GM18907 (cell line): ENCODE measurements around the gene FAM53B.

ENCODE experiments used
- ATAC-seq: cut with Tn5 transposase; IDR thresholded peaks from one replicate; pipeline ENCODE4 v1.9.1; 2021; ENCODE audit warnings: mild to moderate bottlenecking, moderate library complexity; ENCODE audit not compliant: unreplicated experiment

Gene FAM53B

DNA sequence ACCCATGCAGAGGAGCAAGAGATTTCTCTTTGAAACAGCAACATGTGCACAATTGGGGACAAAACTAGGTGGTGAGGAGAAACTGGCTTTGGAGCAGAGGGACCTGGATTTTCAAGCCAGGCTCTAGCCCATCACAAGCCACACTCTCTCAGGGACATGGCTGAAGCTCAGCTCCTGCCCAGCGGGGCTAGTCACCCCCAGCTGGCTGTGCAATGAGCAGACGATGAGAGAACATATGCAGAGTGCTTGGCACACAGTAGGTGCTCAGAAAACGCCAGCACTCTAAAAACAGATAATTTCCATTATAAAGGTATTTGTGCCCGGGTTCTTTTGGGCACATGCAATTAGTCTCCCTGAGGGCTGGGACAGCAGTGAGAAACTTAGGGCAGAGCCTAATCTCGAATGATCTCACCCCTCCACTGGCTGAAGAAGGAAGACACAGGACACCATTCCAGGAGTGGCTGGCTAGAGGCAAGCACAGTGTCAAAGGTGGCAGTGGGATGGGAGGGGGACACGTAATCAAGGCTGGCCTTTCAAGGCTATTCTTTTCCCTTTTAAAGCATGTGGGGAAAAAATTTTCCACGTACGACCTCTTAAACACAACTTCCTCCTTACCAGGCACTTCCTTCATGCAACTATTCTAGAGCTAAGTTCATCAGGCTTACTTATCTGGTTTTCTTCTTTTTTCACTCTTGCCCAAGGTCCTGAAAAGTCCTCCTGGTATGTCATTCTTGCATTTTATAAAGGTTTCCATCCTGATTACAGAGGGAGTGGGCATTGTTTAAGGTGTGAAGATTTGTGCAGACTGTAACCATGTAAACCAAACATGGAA, 15.1 kb downstream of the FAM53B start:
- no peak for ATAC-seq

DNA sequence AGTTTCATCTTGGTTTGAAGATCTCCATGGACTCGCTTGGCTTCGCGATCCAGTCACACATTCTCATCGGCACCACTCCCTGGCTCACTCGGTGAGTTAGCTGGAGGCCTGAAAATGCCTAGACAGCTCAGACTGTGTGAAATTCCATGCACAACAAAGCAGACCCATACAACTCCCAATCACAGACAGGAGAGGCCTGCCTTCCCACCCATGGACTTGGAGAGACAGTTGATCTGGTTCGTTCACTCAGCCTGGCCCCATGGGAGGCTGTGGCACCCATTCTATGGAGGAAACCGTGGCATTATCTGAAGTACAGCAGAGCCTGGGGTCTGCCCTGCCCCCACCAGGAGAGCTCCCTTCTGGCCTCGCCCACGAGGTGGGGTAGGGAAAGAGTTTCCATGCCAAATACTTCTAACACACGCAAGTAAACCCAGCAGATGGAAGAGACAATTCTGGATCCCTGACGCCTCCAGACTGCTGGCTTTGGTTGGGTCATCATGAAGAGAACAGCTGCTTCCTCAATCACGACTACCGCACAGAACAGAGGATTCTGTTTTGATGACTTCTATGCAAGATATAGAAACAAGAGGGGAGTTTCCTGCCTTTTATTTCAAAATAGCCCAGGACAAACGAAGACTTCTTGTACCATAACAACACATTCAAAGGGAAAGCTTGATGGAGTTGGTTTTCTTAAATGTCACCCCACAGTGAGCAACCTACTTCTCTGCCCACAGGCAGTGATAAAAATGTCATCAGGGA, 15.9 kb downstream of the FAM53B start:
- peak; percentile 32 for ATAC-seq

DNA sequence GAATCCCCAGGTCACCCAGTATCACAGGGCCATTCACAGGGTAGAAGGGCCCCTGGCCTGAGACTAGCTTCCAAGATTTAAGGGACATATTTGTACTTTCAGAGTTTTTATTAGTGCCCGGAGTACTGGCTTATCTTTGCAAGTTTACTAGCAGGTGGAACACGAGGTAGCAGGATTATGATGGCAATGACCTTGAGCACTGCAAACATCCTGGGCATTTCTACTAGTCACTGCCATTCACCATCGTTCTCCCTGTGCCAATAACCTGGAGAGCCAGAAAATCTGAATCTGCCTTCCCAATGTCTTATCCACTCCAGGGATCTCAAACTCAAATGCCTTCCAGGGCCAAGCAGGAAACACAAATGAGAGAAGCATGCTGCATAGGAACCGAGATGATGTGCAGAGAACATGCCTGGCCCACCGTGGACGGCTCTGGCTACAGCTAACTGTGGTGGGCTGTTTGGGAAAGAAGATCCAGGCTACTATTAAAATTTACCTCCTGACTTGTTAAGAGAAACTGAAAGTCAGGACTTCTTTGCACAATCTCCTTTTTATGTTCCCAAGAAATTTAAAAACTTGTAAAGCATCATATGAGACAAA, 16.7 kb downstream of the FAM53B start:
- no peak for ATAC-seq

DNA sequence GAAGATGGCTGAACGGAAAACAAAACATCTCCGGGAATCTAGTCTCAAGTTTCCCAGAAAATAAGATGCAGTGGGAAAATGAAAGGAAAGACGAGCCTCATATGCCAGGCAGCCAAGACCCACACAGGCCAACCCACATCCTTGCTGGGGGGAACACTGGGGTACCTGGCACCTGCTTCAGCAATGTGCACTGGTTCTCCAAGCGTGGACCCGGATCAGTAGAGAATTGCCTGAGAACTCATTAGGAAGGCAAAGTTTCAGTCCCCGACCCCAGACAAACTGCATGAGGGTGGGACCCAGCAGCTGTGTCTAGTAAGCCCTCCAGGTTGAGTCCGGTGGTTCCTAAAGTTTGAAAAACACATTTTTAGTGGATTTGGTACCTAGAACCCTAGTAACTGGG, 18.4 kb downstream of the FAM53B start:
- ATAC-seq = no peak

DNA sequence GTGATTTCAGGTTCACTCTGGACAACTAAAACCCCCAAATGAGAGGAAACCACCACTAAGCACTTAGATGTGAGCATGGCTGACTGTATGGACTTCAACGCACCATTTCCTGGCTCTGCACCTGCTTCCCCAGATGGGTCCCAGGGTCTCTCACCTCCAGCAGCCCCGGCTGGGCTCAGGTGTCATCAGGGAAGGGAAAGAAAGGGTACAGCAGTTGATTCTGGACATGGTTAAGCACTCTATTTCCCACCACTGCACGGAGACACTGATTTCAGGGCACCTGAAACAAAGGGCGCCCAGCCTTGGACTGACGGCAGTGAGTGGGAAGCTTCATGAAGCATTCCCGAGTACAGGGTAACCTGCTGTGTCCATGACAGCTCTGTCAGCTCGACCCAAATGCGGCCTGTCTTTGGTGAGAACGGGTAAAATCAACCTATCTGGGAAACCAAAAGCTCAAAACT, 19.0 kb downstream of the FAM53B start:
- ATAC-seq = no peak

DNA sequence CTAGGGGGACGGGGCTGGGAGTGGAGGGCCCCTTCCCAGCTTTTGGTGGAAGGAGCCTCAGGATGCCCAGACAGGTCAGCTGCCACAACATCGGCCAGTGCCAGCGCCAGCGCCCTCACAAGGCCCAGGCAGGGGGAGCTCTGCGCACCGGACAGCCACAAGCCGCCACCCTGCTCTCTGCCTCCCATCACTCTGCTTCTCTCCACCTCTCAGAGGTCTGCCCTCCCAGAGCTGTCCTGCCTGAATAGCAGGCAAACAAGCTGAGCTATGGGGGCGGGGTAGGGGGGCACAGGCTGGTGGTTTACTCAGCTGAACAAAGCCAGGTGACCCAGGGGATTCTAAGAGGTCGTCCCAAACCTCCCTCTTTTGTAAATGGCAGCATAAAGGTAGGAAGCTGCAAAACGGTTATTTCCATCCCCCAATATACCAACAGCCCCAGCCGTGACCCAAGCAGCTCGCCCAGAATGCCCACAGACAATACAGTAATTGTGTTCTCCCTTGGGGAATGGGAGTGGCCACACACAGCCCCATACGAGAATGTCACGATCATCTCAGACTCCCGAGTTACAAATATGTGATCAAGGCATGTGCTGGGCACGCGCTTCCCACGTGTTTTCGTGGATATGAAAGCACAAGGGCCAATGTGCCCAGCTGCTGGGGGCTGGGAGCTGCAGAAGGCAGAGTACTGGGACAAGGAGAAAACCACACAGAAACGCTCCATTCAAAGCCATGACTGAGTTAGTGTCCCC, 19.7 kb downstream of the FAM53B start:
- ATAC-seq = no peak

DNA sequence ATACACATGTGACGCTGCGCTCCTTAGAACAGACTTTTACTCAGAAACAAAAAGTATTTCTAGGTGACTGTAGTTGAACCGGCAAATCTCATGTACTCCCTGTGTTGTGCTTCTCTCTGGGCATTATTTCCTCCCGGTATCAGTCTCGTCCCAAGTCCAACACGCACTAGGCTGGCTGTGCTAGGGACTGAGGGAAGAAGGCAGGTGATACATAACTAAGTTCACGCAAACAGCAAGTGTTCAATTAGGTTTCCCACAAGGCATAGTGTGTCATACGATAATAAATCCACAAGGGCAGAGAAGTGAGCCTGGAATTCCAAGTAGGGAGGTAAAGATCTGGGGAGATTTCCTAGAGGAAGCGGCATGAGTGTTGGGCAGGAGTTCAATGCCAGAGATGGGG, 20.4 kb downstream of the FAM53B start:
- no peak for ATAC-seq

DNA sequence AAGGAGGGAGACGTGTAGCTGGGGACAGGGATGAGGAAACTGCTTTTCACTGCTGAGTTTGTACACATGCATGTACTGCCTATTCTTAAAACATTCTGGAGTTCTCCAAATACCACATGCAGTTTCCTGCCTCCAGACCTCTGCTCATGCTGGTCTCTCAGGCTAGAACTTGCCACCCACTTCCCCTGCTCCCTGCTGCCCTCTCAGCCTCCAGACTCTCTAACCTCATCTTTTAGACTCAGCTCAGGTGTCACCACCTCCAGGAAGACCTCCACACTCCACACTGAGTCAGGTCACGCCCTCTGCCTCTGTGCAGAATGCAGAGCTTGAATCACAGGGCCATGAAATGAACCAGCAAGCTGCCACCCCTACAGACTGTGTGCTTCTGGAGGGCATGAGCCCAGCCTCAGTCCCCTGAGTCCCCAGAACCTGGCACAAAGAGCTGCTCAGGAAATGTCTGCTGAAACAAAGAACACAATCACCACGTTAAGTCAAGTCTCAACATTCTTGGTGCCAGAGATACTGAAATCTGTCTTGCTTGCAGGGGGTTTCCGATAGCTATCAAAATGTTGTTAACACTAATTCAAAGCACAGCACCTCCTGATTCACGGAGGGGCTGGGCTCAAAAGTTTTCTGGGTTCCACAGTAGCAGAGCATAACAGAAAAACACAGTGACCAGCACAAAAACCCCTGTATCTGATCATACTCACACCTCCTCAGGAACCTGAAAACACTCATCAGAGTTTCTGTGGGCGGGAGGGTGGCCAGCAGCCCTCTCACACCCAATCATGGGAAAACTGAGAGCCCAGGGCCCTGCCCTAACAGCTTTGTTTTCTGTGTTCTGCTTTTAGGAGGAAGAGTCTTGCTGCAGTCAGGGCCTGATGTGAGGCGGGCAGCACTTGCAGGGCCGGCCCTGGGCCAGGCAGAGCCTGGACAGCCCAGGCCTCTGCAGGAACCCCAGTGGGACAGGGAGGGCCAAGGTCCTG, 21.1 kb downstream of the FAM53B start:
- peak; percentile 62 for ATAC-seq

DNA sequence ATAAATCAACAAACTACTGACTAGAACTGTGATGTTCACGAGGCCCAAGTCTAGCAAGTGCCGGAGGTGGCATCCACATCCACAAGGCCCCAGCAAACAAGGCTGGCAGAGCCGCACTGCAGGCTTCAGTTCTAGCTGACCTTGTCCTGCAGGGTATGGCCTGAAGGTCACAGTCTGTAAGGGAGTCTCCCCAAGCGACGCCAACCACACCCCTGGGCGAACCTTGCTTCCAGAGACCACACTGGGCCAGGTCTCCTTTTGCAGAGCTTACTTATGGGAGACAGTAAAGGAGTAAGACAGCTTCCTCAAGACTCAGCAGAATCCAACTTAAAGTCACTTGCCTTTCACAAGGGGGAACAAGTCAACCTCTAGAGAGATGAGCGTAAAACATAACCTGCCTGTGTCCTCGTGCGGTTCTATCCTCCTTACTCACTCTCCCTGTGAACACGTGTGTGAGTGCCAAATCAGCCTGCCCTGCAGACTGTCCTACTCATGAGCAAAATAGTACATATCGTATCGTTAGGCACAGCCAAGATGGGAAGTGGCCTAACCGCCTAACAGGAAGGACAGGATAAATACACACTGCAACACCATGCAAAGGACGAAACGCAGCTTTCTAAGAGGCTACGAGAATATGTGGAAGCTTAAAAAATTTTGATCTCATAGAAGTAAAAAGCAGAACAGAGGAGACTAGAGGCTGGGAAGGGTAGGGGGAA, 22.7 kb downstream of the FAM53B start:
- ATAC-seq = no peak

DNA sequence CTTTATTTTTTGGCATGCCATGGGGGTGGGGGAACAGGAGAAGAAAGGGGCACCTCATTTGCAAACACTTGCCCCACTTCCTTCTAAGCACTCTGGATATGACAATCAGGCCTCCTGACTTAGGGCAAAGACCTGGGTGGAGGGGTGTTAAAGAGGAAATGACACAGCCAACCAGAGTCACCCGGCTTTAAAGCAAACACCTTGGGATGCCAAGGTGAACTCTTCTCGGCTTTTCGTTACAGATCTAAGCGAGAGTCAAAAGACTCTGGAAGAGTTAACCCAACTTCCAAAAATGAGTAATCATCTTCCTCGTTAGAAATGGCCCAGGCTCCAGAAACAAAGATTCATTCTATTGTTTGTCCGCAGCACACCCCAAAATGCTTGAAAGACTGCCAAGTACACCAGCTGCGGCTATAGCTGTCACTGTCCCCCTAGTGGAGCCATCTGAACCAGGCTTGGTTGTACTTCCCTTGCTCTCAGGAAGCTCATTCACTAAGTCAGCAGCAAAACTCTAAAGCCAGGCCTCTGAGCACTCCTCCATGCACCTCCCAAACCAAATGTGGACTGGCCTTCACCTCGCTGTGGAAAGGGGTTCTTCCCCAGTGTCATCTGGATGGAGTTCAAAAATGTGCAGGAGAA, 24.8 kb downstream of the FAM53B start:
- ATAC-seq = peak; percentile 49

DNA sequence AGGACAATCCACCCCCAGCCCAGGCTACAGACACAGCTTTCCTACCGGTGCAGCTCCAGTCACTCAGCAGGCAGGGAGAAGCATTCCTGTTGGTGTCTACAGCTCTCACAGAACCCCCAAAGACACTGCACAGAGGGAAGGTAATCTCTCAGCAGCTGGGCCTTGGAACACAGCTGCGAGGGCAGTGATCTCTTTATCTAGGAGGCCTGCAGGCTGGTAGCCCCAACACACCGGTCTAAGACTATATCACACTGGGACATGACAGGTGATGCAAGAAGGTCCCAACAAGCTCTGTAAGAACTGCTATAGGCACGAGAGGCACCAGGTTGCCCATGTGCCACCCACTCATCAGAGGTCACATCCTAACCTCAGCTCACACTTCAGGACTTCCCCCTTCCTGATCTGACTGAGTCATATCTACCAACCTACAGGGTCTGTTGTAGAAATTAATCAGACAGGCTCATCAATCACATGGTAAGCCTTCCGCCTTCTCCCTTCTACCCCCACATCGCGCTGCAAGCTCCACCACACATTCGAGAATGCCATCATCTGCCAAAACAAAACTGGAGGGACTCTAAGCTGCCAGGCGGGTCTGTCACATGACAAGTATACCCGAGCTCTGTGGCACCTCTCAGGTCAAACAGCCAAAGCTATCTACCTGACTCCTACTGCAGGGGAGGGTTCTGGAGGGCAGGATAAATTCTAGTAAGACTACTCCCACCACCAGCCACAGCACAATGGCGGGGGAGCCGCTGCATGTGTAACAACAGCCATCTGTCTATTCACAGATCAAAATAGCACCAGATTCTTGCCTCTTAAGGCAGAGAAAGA, 26.1 kb downstream of the FAM53B start:
- peak; percentile 67 for ATAC-seq

DNA sequence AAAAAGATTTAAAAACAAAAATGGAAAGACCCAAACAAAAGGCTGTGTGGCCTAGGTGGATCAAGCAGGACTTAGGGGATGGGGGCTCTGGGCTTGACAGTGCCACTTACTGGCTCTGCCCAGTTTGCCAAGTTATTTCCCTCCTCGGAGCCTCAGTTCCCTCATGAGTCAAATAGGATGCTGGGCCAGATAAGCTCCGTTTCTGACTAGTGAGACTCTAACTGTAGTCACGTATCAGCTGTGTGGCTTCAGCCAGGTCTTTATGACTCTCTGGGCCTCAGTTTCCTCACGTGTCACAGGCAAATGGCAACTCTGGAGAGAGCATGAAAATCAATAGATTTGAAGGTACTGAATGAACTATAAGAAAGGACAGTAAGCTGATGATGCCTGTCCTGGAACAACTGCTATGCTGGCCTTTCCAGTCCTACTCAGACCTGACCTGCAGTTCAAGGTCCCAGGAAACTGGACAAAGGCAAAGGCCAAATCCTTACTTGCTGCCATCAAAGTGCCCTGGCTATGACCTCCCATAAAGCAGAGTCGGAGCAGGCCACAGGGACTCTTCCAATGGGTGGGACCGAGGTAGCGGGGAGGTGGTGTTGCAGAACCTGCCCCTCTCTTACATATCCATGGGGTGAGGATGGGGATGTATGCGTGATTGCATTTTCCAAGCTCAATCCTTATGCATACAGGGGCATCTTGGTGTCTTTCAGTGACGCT, 27.0 kb downstream of the FAM53B start:
- ATAC-seq = no peak

DNA sequence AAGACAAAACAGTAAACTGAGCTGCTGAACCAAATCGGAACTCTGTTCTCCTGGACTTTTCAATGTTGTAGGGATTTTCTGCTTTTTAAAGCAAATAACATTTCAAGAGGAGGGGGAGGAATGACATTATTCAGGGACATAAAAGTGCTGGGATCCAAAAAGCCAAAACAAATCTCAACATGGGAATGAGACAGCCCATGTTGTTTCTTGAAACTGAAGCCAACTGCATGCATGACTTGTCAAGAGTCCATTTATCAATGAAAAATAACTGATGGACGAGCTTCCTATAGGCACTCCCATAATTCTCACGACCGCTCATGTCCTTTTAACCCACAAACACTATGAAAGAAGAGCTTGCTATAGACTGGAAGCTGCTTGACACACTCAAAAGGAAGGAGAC, 27.8 kb downstream of the FAM53B start:
- ATAC-seq = no peak

DNA sequence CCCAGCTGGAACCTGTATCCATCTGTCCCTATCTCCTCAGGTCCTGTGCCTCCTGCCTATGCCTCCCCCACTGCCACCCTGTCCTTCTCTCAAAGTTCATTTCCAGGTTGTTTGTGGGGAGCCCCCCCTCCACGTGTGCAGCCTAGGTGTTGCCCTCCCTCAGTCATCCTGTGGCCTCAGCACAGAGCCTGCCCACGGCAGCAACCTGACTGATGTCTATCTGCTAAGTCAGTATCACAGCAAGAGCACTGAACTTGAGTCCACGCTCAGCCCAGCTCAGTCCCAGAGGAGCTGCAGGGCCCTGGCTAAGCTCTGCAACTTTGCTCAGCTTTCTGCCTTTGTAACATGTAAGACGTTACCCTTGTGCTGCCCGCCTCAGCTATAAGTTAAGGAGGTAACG, 28.7 kb downstream of the FAM53B start:
- no peak for ATAC-seq

DNA sequence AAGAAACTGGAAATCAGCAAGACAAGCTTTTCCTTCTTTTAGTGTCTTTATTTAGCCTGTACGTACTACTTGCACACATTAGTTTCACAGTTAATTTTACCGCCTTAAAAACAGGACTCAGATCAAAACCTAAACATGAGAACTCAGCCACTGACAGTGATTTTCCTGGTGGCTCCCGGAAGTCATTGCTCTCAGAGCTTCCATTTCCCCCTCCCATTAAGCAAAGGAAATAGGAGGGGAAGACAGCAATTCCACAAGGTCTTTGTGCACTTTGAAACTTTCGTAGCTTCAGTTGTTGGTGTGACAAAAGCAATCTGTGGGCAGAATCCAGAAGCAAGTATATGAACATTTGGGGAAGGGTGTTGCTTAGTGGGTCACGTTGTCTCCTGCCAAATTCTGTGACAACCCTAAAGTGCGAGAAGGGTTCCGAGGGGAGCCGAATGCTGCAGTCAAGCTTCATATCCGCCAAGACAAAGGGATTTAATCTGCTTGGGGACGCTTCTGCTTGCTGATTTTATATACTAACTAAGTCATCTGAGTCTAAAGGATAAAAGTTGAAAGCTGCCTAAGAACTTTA, 30.4 kb downstream of the FAM53B start:
- ATAC-seq = no peak

DNA sequence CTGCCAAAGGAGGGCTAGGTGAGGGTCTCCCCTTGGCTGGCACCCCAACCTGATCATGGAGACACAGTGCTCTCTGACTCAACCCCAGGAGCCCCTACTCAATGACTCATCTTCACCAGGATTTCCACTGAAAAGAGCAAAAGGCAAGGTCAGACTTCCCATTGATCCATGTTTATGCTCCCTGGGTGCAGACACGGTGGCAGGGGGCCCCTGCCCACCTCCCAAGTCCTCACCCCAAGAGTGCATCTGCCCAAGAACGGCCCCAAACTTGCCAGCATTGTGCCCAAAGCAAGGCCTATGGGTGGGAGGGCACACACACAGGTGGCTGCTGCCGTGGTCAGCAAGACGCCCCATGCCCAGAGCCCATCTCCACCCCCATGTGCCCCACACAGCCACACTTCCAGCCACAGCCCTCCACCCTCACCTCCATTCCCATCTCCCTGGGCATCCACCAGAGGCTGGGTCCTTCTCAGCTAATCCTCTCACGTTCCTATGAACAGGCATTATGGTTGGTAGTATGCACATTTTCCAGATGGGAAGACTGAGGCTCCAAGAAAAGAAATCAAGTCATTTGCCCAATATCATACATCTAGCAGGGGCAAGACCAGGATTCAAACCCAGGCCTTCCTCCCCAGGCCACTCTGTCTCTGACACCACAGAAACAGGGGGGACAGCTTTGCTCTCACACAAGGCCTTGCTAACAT, 31.3 kb downstream of the FAM53B start:
- ATAC-seq = no peak
